LNCaP clone FGC (cell line): ENCODE measurements around the gene NAA80.

Experiments
- DNase-seq: peaks from one replicate; pipeline ENCODE4 v3.0.0-alpha.2; 2011; ENCODE audit warnings: low read depth
- H3K4me3 ChIP-seq: 2 replicates; pipeline ENCODE4 v1.5.1; 2011; ENCODE audit warnings: mild to moderate bottlenecking, low read depth, low read length, control low read depth
- TF ChIP-seq, protein P1 (sequence below): IDR thresholded peaks from 2 replicates; pipeline ENCODE4 v1.5.1; 2012; ENCODE audit warnings: mild to moderate bottlenecking; ENCODE audit not compliant: control insufficient read depth, insufficient read depth; ENCODE audit errors: extremely low read depth

Gene NAA80

DNA sequence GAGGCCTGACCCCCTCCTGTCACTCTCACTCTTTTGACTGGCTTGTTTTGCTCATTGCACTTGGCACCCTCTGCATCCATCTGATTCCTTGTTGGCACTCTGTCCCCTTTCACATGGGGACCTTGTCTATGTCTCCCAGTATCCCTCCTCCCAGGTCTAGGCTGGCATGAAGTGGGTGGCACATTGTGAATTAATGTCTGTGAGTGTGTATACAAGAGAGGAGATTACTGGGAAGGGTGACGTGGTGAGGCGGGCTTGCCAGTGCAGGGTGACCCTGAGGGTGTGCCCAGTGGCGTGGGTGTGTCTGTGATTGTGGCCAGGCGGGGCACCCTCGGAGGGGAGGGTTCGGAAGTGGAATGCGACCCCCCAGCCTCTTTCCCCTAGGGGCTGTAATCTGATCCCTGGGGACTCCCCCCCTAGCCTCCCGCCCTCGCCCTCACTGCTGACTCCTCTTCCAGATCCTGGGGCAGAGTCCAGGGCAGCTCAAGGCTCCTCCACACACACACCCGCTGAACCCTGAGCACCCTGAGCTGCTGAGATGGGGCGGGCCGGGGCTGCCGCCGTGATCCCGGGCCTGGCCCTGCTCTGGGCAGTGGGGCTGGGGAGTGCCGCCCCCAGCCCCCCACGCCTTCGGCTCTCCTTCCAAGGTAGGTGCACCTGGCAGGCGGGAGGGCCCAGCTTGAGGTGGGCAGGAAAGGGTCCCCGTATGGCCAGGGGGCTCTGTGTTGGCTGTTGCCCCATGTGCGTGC is 30.3 kb downstream of the NAA80 start, which contains the start of gene SEMA3B:
Gene SEMA3B (plus strand): TSS at position 445 of the 749 bp plus-strand sequence. CDS start 94 bp downstream, at position 539.
- DNase-seq, result no peak
- H3K4me3 ChIP-seq, result no peak within 1 kb of the TSS

DNA sequence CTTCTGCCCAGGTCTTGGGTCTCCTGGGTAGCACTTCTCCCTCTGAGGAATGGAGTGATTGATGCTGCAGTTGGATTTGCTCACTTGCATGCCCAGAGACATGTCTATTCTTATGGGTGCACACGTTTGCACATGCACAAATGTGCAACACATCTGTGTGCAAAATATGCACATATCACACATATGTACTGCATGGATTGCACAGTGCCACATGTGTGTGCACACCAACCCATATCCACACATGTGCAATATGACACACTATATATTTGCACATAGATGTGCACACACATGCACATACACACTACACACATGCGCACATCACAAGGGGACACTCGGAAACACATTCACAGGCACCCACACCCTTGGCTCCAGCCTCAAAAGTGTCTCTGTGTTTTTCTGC is 30.9 kb downstream of the NAA80 start:
- TF ChIP-seq, protein P1, sequence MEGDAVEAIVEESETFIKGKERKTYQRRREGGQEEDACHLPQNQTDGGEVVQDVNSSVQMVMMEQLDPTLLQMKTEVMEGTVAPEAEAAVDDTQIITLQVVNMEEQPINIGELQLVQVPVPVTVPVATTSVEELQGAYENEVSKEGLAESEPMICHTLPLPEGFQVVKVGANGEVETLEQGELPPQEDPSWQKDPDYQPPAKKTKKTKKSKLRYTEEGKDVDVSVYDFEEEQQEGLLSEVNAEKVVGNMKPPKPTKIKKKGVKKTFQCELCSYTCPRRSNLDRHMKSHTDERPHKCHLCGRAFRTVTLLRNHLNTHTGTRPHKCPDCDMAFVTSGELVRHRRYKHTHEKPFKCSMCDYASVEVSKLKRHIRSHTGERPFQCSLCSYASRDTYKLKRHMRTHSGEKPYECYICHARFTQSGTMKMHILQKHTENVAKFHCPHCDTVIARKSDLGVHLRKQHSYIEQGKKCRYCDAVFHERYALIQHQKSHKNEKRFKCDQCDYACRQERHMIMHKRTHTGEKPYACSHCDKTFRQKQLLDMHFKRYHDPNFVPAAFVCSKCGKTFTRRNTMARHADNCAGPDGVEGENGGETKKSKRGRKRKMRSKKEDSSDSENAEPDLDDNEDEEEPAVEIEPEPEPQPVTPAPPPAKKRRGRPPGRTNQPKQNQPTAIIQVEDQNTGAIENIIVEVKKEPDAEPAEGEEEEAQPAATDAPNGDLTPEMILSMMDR, result no peak
- no peak for DNase-seq
- H3K4me3 ChIP-seq, result no peak overlapping the region

More for the DNA sequence above, 30.3 kb downstream of the NAA80 start, which contains the start of gene SEMA3B:
- TF ChIP-seq, protein P1, result no peak

DNA sequence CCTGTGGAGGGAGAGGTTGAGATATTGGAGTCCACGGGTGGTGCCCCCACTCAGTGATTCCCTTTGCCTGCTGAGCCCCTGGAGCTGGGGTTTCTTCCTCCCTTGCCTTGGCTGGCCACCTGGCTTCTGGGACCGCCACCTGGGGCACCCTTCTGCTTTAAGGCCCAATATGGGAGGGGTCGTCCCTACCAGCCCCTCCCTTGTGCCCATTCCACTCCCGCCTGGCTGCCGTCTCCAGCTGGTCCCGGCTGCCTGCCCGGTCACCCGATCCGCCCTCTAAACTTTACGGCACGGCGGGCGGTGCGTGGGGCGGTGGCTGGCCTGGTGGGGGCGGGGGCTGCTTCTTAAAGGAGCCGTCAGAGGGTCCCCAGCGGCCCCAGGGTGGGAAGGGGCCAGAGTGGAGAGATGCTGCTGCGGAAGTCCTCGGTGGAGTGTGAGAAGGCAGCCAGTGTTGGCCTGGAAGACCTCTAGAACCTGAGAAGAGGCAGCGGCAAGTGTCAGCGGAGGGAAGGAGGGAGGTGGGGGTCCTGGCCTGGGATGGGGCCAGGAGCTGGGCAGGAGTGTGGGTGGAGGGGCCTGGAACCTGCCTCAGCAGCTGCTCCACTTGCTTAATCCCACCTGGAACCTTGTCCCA is 31.8 kb downstream of the NAA80 start:
- peak overlapping the region; percentile 37 for H3K4me3 ChIP-seq
- TF ChIP-seq, protein P1, result no peak
- DNase-seq, result no peak

DNA sequence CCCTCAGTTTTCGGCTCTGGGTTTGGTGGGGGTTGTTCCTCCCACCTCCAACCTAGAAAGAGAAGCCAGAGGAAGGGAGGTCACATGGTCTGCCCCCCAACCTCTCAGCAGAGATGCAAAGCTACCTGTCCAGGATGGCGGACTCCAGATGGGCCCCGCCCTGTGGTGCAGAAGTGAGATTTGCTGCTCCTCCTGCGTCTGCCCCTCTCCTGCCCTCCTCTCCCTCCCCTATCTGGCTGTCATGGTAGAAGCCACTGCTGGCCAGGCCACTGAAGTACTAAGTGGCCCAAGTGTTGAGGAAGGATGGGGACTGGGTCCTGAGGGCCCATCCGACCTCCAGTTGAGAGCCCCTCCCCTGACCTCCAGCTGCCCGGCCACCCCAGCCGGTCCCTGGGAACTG is 32.4 kb downstream of the NAA80 start:
- TF ChIP-seq, protein P1, result no peak
- no peak for DNase-seq
- H3K4me3 ChIP-seq, result peak overlapping the region; percentile 37

DNA sequence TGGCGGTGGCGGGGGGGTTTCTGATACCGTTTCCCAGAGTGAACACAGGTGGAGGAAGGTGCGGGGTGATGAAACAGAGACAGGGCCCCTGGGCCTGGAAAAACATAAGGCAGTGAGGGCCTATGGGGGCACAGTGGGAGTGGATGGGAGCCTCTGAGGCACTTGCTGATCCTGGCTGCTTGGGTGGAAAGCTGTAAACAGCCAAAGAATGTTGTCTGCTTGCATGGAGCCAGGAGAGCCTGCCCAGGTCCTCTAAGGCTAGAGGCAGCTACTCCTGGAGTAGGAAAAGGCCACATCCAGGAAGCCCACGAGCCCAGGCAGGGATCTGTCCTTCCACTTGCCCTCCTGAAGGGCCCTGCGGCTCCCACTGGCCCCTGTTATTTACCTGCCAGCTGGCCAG is 33.2 kb downstream of the NAA80 start:
- TF ChIP-seq, protein P1, result no peak
- no peak overlapping the region for H3K4me3 ChIP-seq

DNA sequence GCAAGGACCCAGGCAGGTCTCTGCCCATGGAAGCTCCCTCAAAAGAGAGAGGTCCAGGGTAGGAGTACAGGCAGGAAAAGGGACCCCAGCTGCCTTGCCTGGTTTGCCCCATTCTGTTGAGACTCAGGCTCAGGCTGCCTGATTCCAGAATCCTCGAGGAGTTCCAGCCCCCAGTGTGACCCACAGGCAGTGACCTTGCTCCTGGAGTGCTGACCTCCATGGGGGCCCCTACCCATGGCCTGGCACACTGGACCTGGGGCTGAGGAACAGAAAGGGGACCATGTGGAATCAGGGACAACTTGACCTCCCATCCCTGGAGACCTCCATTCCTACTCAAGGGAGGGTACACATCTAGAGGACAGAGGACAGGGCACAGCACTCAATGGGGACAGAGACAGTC is 33.6 kb downstream of the NAA80 start:
- TF ChIP-seq, protein P1, result no peak
- no peak overlapping the region for H3K4me3 ChIP-seq
- DNase-seq, result no peak

More for the DNA sequence above, 33.2 kb downstream of the NAA80 start:
- no peak for DNase-seq
